B cell (primary cell): ENCODE results near the gene ACVR1. TPM values are rescaled to one million over a fixed set of nuclear protein-coding genes. Genes with fewer than 3 reads are reported as not detected.

ENCODE experiments used
- ATAC-seq: fragments of 200-7000 bp; cut with Tn5 transposase; one replicate; pipeline ENCODE4 v1.10.0; 2021; ENCODE audit warnings: low read depth, mild to moderate bottlenecking, moderate number of reproducible peaks, moderate library complexity
- CTCF ChIA-PET: fragments of 350-600 bp; sonication (Branson Sonifier 250); formaldehyde crosslinking; loops from one replicate; lab custom pipeline; 2021; ENCODE audit warnings: antibody characterized with exemption, inconsistent platforms; lab: Charles Lee
- POLR2A ChIA-PET: fragments of 350-600 bp; sonication (Branson Sonifier 250); formaldehyde crosslinking; loops from one replicate; lab custom pipeline; 2021; ENCODE audit warnings: antibody characterized with exemption; lab: Charles Lee
- DNase-seq: peaks from one replicate; pipeline ENCODE4 v3.0.0; 2013
- H2AFZ ChIP-seq: 2 replicates; pipeline ENCODE4 v1.6.1; 2012; ENCODE audit warnings: mild to moderate bottlenecking, low read depth, low read length; ENCODE audit not compliant: insufficient read depth, poor library complexity, severe bottlenecking
- H3K27ac ChIP-seq, 2 donors: 1 replicate in 1 of 2; 2 replicates in 1 of 2; pipeline ENCODE4 v1.5.1; 2012 to 2013; ENCODE audit warnings: low read length in 2 of 2, mild to moderate bottlenecking in 2 of 2, moderate library complexity in 1 of 2
- H3K27me3 ChIP-seq, 4 experiments: fragments of 200-600 bp in 1 of 4; sonication (generic) in 1 of 4; replicated peaks in 1 of 4; 1 replicate in 2 of 4; 2 replicates in 2 of 4; pipeline versions ENCODE4 v1.6.1 to v1.7.0; 2013 to 2016; ENCODE audit warnings: low read length in 3 of 4, mild to moderate bottlenecking in 2 of 4, mixed read lengths in 1 of 4, moderate library complexity in 1 of 4; ENCODE audit not compliant: insufficient read depth in 4 of 4, control insufficient read depth in 3 of 4; ENCODE audit errors: control extremely low read depth in 1 of 4
- H3K36me3 ChIP-seq, 2 experiments: replicated peaks in 1 of 2; 1 replicate in 1 of 2; 2 replicates in 1 of 2; pipeline versions ENCODE4 v1.6.1 to v1.7.1; 2013; ENCODE audit warnings: low read length in 1 of 2; ENCODE audit not compliant: insufficient read depth in 2 of 2, control insufficient read depth in 1 of 2; ENCODE audit errors: control extremely low read depth in 1 of 2, extremely low read depth in 1 of 2
- H3K4me1 ChIP-seq, 2 donors: fragments of 200-600 bp in 1 of 2; sonication (generic) in 1 of 2; 1 replicate in 1 of 2; 2 replicates in 1 of 2; pipeline versions ENCODE4 v1.5.1 to v1.6.1; 2013 to 2017; ENCODE audit warnings: low read length in 2 of 2; ENCODE audit not compliant: control insufficient read depth in 2 of 2, insufficient read depth in 2 of 2
- H3K4me2 ChIP-seq: replicated peaks from 2 replicates; pipeline ENCODE3; 2012; ENCODE audit warnings: mild to moderate bottlenecking, low read depth, low read length; ENCODE audit not compliant: poor library complexity, severe bottlenecking
- H3K4me3 ChIP-seq, 5 experiments: fragments of 200-600 bp in 1 of 5; sonication (generic) in 1 of 5; 1 replicate in 3 of 5; 2 replicates in 2 of 5; pipeline versions ENCODE4 v1.5.1 to v1.7.0; 2011 to 2016; ENCODE audit warnings: low read length in 4 of 5, mild to moderate bottlenecking in 4 of 5, low read depth in 2 of 5, control low read depth in 1 of 5, moderate library complexity in 1 of 5; ENCODE audit not compliant: insufficient read depth in 1 of 5; ENCODE audit errors: control extremely low read depth in 1 of 5, extremely low read depth in 1 of 5
- H3K79me2 ChIP-seq: fragments of 200-600 bp; sonication (generic); one replicate; pipeline ENCODE4 v1.6.0; 2016; ENCODE audit warnings: low read length; ENCODE audit not compliant: control insufficient read depth, insufficient read depth
- H3K9ac ChIP-seq: fragments of 200-600 bp; sonication (generic); 2 replicates; pipeline ENCODE4 v1.6.1; 2017; ENCODE audit warnings: mild to moderate bottlenecking, low read length, moderate library complexity
- H3K9me3 ChIP-seq, 3 donors: one replicate each; pipeline versions ENCODE4 v1.6.1 to v1.7.1; 2013; ENCODE audit warnings: low read length in 2 of 3; ENCODE audit not compliant: control insufficient read depth in 2 of 3, insufficient read depth in 1 of 3; ENCODE audit errors: control extremely low read depth in 1 of 3
- H4K20me1 ChIP-seq: 2 replicates; pipeline ENCODE4 v1.6.0; 2012; ENCODE audit warnings: mild to moderate bottlenecking, low read length; ENCODE audit not compliant: insufficient read depth, control insufficient read depth, poor library complexity, severe bottlenecking
- H3K27ac Mint-ChIP-seq: one replicate; pipeline ENCODE4 v1.8.0; 2021; ENCODE audit warnings: mixed read lengths
- H3K27me3 Mint-ChIP-seq: one replicate; pipeline ENCODE4 v1.8.0; 2021; ENCODE audit warnings: mixed read lengths
- H3K4me1 Mint-ChIP-seq: one replicate; pipeline ENCODE4 v1.8.0; 2021; ENCODE audit warnings: mixed read lengths
- H3K4me3 Mint-ChIP-seq: one replicate; pipeline ENCODE4 v1.8.0; 2021; ENCODE audit warnings: mixed read lengths
- H3K9me3 Mint-ChIP-seq: one replicate; pipeline ENCODE4 v1.8.0; 2022; ENCODE audit warnings: mixed read lengths; ENCODE audit not compliant: insufficient read depth
- EZH2 ChIP-seq: IDR thresholded peaks from 2 replicates; pipeline ENCODE4 v1.6.1; 2012; ENCODE audit warnings: borderline replicate concordance, low read depth, mild to moderate bottlenecking, moderate library complexity, low read length; ENCODE audit not compliant: insufficient read depth, poor library complexity, severe bottlenecking
- WGBS: methylation state at CpG from one replicate; pipeline ENCODE4 v1.1.5; 2013; ENCODE audit warnings: missing lambda C conversion rate; ENCODE audit not compliant: insufficient coverage; 5-methylcytosine and 5-hydroxymethylcytosine counted together
- intact Hi-C: fragments of 100-400 bp; cut with micrococcal nuclease; formaldehyde crosslinking; loops from one replicate; pipeline ENCODE4 v1.10.0; 2022
- polyA plus RNA-seq: library from polyadenylated mRNA; depleted of rRNA; stranded (reverse); fragments of >200 nt; gene quantifications from 2 replicates; pipeline ENCODE4 v1.2.3, GENCODE V29; 2012
- total RNA-seq, 2 donors: library from RNA; stranded (reverse); fragments of 120-200 nt in 1 of 2; gene quantifications; 1 replicate in 1 of 2; 2 replicates in 1 of 2; pipeline versions ENCODE4 v1.2.3 to v1.2.4, GENCODE V29; 2013 to 2022
- TF ChIP-seq, protein P1 (sequence below): fragments of 200-600 bp; IDR thresholded peaks from one replicate; pipeline ENCODE4 v1.8.0; 2022; ENCODE audit warnings: antibody characterized with exemption, mild to moderate bottlenecking

The ACVR1 gene
- total and polyA plus RNA-seq, 2 donors (not counting 1 experiment from before 2014, with no cell fraction given), result 3.7 to 11.7 TPM

GRCh38 chr2:157820193-157820592, 55.9 kb downstream of the ACVR1 start:
- WGBS, result 100% methylated on average over 2 of the region's 3 CpGs
- no peak overlapping the region for H3K27ac Mint-ChIP-seq
- ChIA-PET CTCF (no interaction called here), POLR2A (no interaction called here)
- H3K36me3 ChIP-seq, result peaks cover 2 to 3% of the 10 kb centered on the region in 2 experiments
- H3K79me2 ChIP-seq, result no peaks in the 10 kb centered on the region
- H3K27me3 Mint-ChIP-seq, result no peaks in the 10 kb centered on the region
- H3K4me2 ChIP-seq, result no peak overlapping the region
- H3K4me3 Mint-ChIP-seq, result no peak overlapping the region
- H4K20me1 ChIP-seq, result no peaks in the 10 kb centered on the region
- H3K9me3 Mint-ChIP-seq, result no peaks in the 10 kb centered on the region
- no peak overlapping the region for H3K4me3 ChIP-seq
- no peaks in the 10 kb centered on the region for H3K4me1 ChIP-seq
- H2AFZ ChIP-seq, result no peak overlapping the region
- ATAC-seq, result no peak
- no peak overlapping the region for H3K9ac ChIP-seq
- intact Hi-C loops, result no loop called here
- TF ChIP-seq, protein P1, sequence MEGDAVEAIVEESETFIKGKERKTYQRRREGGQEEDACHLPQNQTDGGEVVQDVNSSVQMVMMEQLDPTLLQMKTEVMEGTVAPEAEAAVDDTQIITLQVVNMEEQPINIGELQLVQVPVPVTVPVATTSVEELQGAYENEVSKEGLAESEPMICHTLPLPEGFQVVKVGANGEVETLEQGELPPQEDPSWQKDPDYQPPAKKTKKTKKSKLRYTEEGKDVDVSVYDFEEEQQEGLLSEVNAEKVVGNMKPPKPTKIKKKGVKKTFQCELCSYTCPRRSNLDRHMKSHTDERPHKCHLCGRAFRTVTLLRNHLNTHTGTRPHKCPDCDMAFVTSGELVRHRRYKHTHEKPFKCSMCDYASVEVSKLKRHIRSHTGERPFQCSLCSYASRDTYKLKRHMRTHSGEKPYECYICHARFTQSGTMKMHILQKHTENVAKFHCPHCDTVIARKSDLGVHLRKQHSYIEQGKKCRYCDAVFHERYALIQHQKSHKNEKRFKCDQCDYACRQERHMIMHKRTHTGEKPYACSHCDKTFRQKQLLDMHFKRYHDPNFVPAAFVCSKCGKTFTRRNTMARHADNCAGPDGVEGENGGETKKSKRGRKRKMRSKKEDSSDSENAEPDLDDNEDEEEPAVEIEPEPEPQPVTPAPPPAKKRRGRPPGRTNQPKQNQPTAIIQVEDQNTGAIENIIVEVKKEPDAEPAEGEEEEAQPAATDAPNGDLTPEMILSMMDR, result no peak
- TF ChIP-seq EZH2, result no peak
- H3K9me3 ChIP-seq, result no peaks in the 10 kb centered on the region
- H3K27me3 ChIP-seq, result no peaks in the 10 kb centered on the region
- no peak for DNase-seq
- no peak overlapping the region for H3K27ac ChIP-seq
- H3K4me1 Mint-ChIP-seq, result no peaks in the 10 kb centered on the region

GRCh38 chr2:157819761-157820160, 56.4 kb downstream of the ACVR1 start:
- Histone ChIP-seq H2AFZ (no peak overlapping the region), H3K27me3 (no peaks in the 10 kb centered on the region), H3K27ac (no peak overlapping the region), H3K79me2 (no peaks in the 10 kb centered on the region), H3K4me3 (no peak overlapping the region), H3K9me3 (no peaks in the 10 kb centered on the region), H3K4me2 (no peak overlapping the region), H3K9ac (no peak overlapping the region), H3K36me3 (peaks cover 0 to 2% of the 10 kb centered on the region in 2 experiments), H3K4me1 (no peaks in the 10 kb centered on the region), H4K20me1 (no peaks in the 10 kb centered on the region)
- Mint-ChIP-seq H3K27ac (no peak overlapping the region), H3K9me3 (no peaks in the 10 kb centered on the region), H3K4me1 (no peaks in the 10 kb centered on the region), H3K27me3 (no peaks in the 10 kb centered on the region), H3K4me3 (no peak overlapping the region)
- POLR2A ChIA-PET, result no interaction called here
- ATAC-seq (no peak), DNase-seq (no peak)
- TF ChIP-seq EZH2, result no peak
- TF ChIP-seq, protein P1, result no peak
- intact Hi-C loops, result no loop called here
- CTCF ChIA-PET, result no interaction called here
- no CpG with 5 or more reads among the region's 5 CpGs for WGBS
